CD4-positive, alpha-beta T cell (primary cell): ENCODE results near the gene VAMP8. TPM values are rescaled to one million over a fixed set of nuclear protein-coding genes. Genes with fewer than 3 reads are reported as not detected.

Experiments used
- ATAC-seq: fragments of 200-7000 bp; cut with Tn5 transposase; one replicate; pipeline ENCODE4 v1.10.0; 2022; ENCODE audit warnings: mild to moderate bottlenecking; ENCODE audit not compliant: poor library complexity
- CTCF ChIA-PET: fragments of 350-600 bp; sonication (Branson Sonifier 250); formaldehyde crosslinking; loops from one replicate; lab custom pipeline; 2021; ENCODE audit warnings: antibody characterized with exemption, inconsistent platforms; lab: Charles Lee
- POLR2A ChIA-PET: fragments of 350-600 bp; sonication (Branson Sonifier 250); formaldehyde crosslinking; loops from one replicate; lab custom pipeline; 2021; ENCODE audit warnings: antibody characterized with exemption, inconsistent platforms; lab: Charles Lee
- DNase-seq, 14 experiments: peaks; one replicate each; pipeline ENCODE4 v3.0.0-alpha.2; 2013 to 2020; ENCODE audit warnings: mixed read lengths in 2 of 14
- H3K27ac ChIP-seq, 2 donors: one replicate each; pipeline versions ENCODE4 v1.5.1 to v1.7.0; 2013; ENCODE audit warnings: low read length in 2 of 2, low read depth in 1 of 2, mild to moderate bottlenecking in 1 of 2
- H3K27me3 ChIP-seq, 2 experiments: 1 replicate in 1 of 2; 2 replicates in 1 of 2; pipeline versions ENCODE4 v1.6.1 to v1.7.0; 2013; ENCODE audit warnings: low read length in 2 of 2, control low read depth in 1 of 2, mild to moderate bottlenecking in 1 of 2, moderate library complexity in 1 of 2; ENCODE audit not compliant: insufficient read depth in 2 of 2, control insufficient read depth in 1 of 2
- H3K36me3 ChIP-seq: one replicate; pipeline ENCODE4 v1.6.1; 2013; ENCODE audit warnings: low read length, control low read depth; ENCODE audit not compliant: insufficient read depth
- H3K4me1 ChIP-seq: one replicate; pipeline ENCODE4 v1.6.1; 2013; ENCODE audit warnings: low read length, control low read depth; ENCODE audit not compliant: insufficient read depth
- H3K4me3 ChIP-seq: one replicate; pipeline ENCODE4 v1.5.1; 2013; ENCODE audit warnings: mild to moderate bottlenecking, low read length, moderate library complexity
- H3K9me3 ChIP-seq, 2 experiments: 1 replicate in 1 of 2; 2 replicates in 1 of 2; pipeline versions ENCODE4 v1.6.1 to v1.7.0; 2013; ENCODE audit warnings: low read length in 2 of 2, mild to moderate bottlenecking in 2 of 2, control low read depth in 1 of 2, moderate library complexity in 1 of 2; ENCODE audit not compliant: control insufficient read depth in 1 of 2, insufficient read depth in 1 of 2
- H3K27ac Mint-ChIP-seq: one replicate; pipeline ENCODE4 v1.8.0; 2020; ENCODE audit warnings: mixed read lengths
- H3K27me3 Mint-ChIP-seq: one replicate; pipeline ENCODE4 v1.8.0; 2021; ENCODE audit warnings: mixed read lengths
- H3K36me3 Mint-ChIP-seq: one replicate; pipeline ENCODE4 v1.8.0; 2021; ENCODE audit warnings: low read depth, mixed read lengths
- H3K4me1 Mint-ChIP-seq: one replicate; pipeline ENCODE4 v1.8.0; 2021; ENCODE audit warnings: low read depth, mixed read lengths
- H3K4me3 Mint-ChIP-seq: one replicate; pipeline ENCODE4 v1.8.0; 2020; ENCODE audit warnings: mild to moderate bottlenecking, mixed read lengths
- H3K9me3 Mint-ChIP-seq: one replicate; pipeline ENCODE4 v1.8.0; 2020; ENCODE audit warnings: mixed read lengths
- CTCF ChIP-seq: fragments of 200-600 bp; IDR thresholded peaks from one replicate; pipeline ENCODE4 v1.8.0; 2022; ENCODE audit warnings: antibody characterized with exemption, mild to moderate bottlenecking
- intact Hi-C, 2 experiments: fragments of 100-400 bp; cut with DNase I in 1 of 2; cut with micrococcal nuclease in 1 of 2; formaldehyde crosslinking; loops; one replicate each; pipeline versions ENCODE4 v1.15.1 to v1.9.0; 2023 to 2025; cut with DNase I, micrococcal nuclease
- total RNA-seq, 174 experiments: library from RNA in 2 of 174; stranded (reverse) in 2 of 174; gene quantifications; one replicate each; pipeline ENCODE4 v1.2.3 and lab custom pipeline; 2021 to 2026

The VAMP8 gene
- total RNA-seq, 2 experiments from 2014 or later, result 32.3 to 37.3 TPM

GRCh38 chr2:85534881-85535280 is 42.5 kb upstream of the VAMP8 start:
- H3K9me3 ChIP-seq, result no peaks in the 10 kb centered on the region
- no peaks in the 10 kb centered on the region for H3K36me3 ChIP-seq
- ChIA-PET POLR2A (interaction anchor here (1.6 kb wide), 1 partner anchor 14 kb away, joined by 4 read pairs; no protein-coding TSS in a partner anchor), CTCF (interaction anchor here (0.7 to 1.5 kb wide), 2 partner anchors 17 to 62 kb away, joined by 3 to 5 read pairs; no protein-coding TSS in a partner anchor)
- DNase-seq (no peak), ATAC-seq (no peak)
- no peaks in the 10 kb centered on the region for H3K9me3 Mint-ChIP-seq
- H3K4me1 ChIP-seq, result peaks cover 16% of the 10 kb centered on the region
- TF ChIP-seq CTCF, result no peak
- peaks cover 18% of the 10 kb centered on the region for H3K4me1 Mint-ChIP-seq
- intact Hi-C loops, result loop anchor here (5.0 kb wide), 4 partner anchors 183 to 572 kb away; partner anchors contain the start of genes ELMOD3 (in 1 of the 2), POLR1A (in 1 of the 2), PTCD3 (in 1 of the 2) and RETSAT (in 1 of the 2)
- no peak overlapping the region for H3K27ac ChIP-seq
- H3K27me3 Mint-ChIP-seq, result no peaks in the 10 kb centered on the region
- no peaks in the 10 kb centered on the region for H3K27me3 ChIP-seq
- no peak overlapping the region for H3K4me3 Mint-ChIP-seq
- H3K4me3 ChIP-seq, result no peak overlapping the region
- peaks cover 5% of the 10 kb centered on the region for H3K36me3 Mint-ChIP-seq
- H3K27ac Mint-ChIP-seq, result no peak overlapping the region

GRCh38 chr2:85536479-85536878 is 40.9 kb upstream of the VAMP8 start:
- no peak for TF ChIP-seq CTCF
- H3K4me3 Mint-ChIP-seq, result peak overlapping the region; percentile 83

GRCh38 chr2:85537600-85538506 is 39.5 kb upstream of the VAMP8 start:
- Mint-ChIP-seq H3K4me3 (peak overlapping the region; percentile 94), H3K36me3 (peaks cover 34% of the 10 kb centered on the region), H3K27ac (peak overlapping the region; percentile 92), H3K9me3 (no peaks in the 10 kb centered on the region), H3K27me3 (no peaks in the 10 kb centered on the region), H3K4me1 (peaks cover 47% of the 10 kb centered on the region)
- ATAC-seq, result no peak
- H3K4me3 ChIP-seq, result peak overlapping the region; percentile 97
- H3K9me3 ChIP-seq, result no peaks in the 10 kb centered on the region
- peaks cover 29% of the 10 kb centered on the region for H3K4me1 ChIP-seq
- ChIA-PET CTCF (interaction anchor here (1.2 to 6.0 kb wide), 4 partner anchors 13 to 117 kb away, joined by 4 to 42 read pairs (median 4); partner anchors contain the start of gene C2orf68), POLR2A (interaction anchor here (0.5 to 5.8 kb wide), 28 partner anchors 8 to 633 kb away, joined by 3 to 63 read pairs (median 6); partner anchors contain the start of genes C2orf68, ELMOD3, POLR1A and PTCD3)
- no peaks in the 10 kb centered on the region for H3K27me3 ChIP-seq
- peaks cover 18% of the 10 kb centered on the region for H3K36me3 ChIP-seq
- DNase-seq, result peak in 7 of 14 experiments; percentile 15 to 48 (median 39)
- intact Hi-C loops, result loop anchor here (1.0 to 5.0 kb wide), 6 partner anchors 75 to 569 kb away; partner anchors contain the start of genes C2orf68 (in 1 of the 2), ELMOD3 (in 1 of the 2), POLR1A (in 1 of the 2) and PTCD3 (in 1 of the 2)
- H3K27ac ChIP-seq, result peak overlapping the region; percentile 80 to 84
- no peak for TF ChIP-seq CTCF

More at GRCh38 chr2:85536479-85536878, 40.9 kb upstream of the VAMP8 start:
- Histone ChIP-seq H3K27ac (no peak overlapping the region), H3K4me1 (peaks cover 26% of the 10 kb centered on the region), H3K27me3 (no peaks in the 10 kb centered on the region), H3K9me3 (no peaks in the 10 kb centered on the region), H3K4me3 (no peak overlapping the region), H3K36me3 (peaks cover 5% of the 10 kb centered on the region)
- ATAC-seq, result no peak
- peaks cover 20% of the 10 kb centered on the region for H3K36me3 Mint-ChIP-seq
- H3K27me3 Mint-ChIP-seq, result no peaks in the 10 kb centered on the region
- ChIA-PET POLR2A (interaction anchor here (0.9 to 4.2 kb wide), 3 partner anchors 9 to 117 kb away, joined by 3 to 47 read pairs (median 3); partner anchors contain the start of gene SH2D6), CTCF (interaction anchor here (1.4 kb wide), 1 partner anchor 16 kb away, joined by 5 read pairs; no protein-coding TSS in a partner anchor)
- no peak for DNase-seq
- H3K9me3 Mint-ChIP-seq, result no peaks in the 10 kb centered on the region
- intact Hi-C loops, result loop anchor here (5.0 kb wide), 4 partner anchors 184 to 571 kb away; partner anchors contain the start of genes ELMOD3 (in 1 of the 2), POLR1A (in 1 of the 2), PTCD3 (in 1 of the 2) and RETSAT (in 1 of the 2)
- H3K27ac Mint-ChIP-seq, result peak overlapping the region; percentile 92
- H3K4me1 Mint-ChIP-seq, result peaks cover 33% of the 10 kb centered on the region
